ENCODE measurements around the gene NRG3.

DNA sequence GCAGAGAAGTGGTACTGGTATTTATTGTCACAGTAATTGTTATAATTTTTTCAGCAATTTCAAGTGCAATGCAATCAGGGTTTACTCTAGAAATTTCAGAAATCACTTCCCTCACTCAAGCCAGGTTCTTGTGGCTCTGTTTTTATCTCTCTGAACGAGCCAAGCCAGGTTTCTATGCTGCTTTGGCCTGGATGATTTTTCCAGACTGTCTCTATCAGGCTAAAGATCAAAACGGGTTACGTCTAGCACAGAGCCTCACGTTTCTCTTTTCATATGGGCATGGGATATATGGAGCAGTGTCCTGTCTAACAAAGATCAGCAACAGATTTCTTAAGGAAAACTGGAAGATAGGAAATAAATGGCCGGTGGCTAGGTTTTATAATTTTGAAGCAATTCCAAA lies 1105.3 kb downstream of the NRG3 start:
- TF ChIP-seq YY1 (IDR thresholded peaks at IDR 0.05; ENCODE audit: insufficient read depth, insufficient read length), result no peak
- TF ChIP-seq SUZ12 (IDR thresholded peaks at IDR 0.05; ENCODE audit: extremely low read depth, insufficient read depth, insufficient read length), result no peak

All from NT2/D1 (cell line).